ENCODE measurements around the gene LDB3.

LDB3 gene

DNA sequence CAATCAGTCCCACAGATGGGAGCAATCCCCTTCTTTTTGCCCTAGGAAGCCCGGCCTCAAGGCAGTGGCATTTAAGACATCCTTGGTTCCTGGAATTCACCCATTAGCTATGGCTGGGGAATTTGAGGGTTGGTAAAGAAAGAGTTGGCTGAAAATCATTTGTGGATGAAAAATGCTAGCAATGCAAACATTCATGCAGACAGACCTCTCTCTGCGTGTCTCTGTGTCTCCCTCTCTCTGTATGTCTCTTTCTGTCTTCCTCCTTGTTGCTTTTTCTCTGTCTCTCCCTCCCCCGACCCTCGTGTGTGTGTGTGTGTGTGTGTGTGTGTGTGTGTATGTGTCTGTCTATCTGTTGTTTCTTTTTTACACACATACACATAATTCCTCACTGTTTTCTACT, 19.4 kb downstream of the LDB3 start:
- DNase-seq = no peak

DNA sequence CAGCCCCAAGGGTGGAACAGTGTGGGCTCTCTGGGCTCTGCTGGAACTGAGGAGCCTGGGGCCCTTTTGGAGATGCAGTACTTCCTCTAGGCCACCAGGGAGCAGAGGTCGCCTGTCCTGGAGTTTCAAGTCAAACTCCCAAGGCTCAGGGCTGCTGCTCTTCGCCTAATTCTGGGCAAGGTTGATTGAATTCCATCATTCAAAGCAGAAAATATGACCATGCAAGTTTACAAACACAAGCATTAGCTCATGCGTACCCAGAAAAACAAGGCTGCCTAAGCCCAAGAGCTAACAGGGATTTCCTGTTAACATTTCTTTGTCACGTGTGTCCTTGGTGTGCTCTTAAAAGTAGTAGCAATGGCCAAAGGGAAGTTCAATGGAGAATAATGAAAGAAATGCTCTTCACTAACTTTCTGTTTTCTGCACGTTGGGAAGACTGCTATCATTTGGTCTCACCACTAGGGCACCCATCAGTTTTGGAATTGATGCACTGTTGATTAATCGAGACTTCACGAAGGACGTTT, 20.1 kb downstream of the LDB3 start:
- DNase-seq = peak; percentile 73

DNA sequence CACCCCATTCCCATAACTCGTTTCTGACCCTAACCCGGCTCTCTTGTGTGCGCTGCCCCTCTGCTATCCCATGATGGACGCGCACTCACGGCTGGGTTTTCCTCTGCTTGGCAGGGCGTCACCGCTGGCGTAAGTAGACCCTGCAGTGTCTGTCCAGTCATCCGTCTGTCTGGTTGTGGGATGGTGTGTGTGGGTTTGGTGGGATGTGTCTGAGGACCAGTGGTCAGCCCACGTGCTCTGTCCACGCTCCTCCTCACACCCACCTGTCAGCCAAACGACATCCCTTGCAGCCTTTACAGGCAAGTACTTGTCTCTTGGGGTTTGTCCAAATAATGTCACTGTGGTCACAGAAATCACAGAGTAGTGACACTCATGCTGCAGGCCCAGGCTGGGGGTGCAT, 20.8 kb downstream of the LDB3 start:
- no peak for DNase-seq

DNA sequence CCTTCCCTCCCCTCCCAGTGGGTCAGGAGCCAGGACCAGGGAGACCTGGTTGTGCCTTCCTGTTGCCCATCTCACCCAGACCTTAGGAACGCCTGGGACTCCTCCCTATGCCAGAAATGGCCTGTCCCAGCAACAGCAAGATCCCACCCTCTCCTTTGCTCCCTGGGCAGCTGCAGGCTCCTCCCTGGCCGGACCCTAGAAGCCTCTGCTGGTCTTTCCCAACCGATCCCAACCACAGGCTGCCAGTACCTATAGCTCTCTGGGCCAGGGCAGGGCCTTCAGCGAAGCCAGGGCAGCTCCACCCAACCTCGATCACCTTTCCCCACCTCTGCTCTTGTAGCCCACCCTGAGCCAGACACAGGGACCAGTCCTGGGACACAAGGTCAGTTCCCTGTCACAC, 21.9 kb downstream of the LDB3 start:
- DNase-seq = no peak

DNA sequence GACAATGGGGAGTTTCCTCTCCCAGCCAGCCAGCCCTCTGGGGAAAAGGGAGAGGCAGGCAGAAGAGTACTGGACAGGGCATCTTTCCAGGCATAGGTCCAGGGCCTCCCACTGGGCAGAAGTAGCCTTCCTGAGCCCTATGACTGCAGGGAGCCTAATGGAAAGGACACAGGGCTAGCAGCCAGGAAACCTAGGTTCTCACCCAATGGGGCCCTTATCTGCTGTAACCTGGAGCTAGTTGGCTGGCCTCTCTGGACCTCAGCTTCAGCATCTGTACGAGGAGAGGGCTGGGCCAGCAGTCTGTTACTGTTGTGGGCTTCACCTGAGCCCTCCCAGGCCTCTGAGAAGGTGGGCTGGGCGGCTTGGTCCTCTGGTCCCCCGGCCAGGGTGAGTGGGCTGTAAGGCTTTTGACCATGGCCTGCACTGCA, 22.4 kb downstream of the LDB3 start:
- no peak for DNase-seq

DNA sequence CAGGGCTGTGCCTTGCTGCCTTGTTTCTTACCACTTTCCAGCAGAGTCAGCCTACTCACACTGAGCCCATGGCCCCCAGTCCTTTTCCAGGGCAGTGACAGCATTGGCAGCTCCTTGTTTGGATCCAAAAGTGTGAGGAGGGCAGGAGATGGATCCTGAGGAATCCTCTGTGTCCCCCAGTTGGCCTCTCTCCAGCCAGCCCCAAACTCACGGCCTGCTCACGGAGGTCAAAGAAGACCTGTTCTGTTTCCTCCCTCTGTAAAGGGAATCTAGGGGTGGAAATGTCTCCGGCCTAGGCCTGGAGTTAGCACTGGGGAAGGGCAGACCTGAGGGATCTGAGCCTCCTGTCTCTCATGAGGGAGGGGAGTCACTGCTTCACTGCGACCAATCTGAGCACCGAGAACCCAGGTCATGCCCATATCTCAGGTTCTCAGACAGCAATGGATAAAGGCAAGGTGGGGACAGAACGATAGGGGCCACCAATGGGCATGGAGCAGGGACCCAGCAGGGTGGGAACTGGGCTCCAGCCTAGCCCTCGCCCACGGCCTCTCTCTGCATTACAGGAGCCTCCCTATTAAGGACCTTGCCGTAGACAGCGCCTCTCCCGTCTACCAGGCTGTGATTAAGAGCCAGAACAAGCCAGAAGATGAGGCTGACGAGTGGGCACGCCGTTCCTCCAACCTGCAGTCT, 23.2 kb downstream of the LDB3 start:
- DNase-seq = no peak

DNA sequence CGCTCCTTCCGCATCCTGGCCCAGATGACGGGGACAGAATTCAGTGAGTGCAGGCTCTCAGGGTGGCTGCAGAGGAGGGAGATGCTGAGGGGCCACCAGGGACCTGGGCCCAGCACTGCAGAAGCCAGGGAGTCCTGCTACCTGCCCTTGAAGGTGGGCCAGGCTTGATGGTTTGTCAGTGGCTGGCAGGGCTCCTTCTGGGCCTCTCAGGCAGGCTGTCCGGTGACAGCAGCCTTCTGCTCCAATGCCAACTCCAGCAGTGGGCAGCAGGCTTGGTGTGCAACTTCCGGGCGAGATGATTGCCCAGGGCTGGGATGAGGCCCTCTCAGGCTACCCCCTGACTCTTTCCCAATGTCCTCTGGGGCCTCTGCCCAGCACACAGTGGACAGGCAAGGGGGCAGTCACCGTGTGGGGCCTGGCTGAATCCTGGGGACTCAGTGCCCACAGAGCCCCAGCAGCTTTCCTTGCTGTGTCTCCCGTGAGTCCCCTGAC, 23.8 kb downstream of the LDB3 start:
- no peak for DNase-seq

DNA sequence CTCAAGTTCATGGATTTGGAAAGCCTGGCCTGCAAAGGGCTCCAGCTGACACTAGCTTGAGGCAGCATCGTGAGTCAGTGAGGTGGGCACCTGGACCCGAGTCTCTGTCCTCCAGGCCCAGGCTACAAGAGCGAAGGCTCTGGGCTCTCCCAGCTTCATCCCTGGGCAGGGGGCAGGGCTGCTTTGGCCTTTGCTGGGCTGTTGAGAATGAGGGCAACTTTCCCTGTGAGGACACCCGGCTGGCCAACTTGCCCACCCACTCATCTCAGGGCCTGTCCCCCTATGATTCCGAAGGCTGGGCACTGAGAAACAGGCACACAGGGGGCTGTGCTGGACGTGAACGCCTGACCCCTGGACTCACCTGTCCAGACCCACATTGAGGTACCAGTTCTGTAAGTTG, 24.4 kb downstream of the LDB3 start:
- no peak for DNase-seq

DNA sequence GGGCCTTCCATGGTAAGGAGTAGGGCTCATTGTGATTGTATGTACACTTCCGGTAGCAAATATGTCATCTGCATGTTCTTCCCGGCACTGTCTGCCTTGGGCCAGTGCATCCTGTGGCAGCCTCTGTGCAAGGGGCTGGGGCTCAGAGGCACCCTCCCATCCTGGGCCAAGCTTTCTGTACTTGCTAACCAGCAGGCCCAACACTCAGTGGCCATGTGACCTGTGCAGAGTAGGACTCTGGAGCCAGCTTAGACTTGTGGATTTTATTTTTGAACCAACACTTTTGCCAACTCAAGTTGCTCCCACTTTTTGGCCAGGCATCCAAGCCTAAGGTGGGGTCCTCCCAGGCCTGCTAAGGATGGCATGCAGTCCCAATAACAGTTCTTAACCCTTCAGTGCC, 25.0 kb downstream of the LDB3 start:
- no peak for DNase-seq

DNA sequence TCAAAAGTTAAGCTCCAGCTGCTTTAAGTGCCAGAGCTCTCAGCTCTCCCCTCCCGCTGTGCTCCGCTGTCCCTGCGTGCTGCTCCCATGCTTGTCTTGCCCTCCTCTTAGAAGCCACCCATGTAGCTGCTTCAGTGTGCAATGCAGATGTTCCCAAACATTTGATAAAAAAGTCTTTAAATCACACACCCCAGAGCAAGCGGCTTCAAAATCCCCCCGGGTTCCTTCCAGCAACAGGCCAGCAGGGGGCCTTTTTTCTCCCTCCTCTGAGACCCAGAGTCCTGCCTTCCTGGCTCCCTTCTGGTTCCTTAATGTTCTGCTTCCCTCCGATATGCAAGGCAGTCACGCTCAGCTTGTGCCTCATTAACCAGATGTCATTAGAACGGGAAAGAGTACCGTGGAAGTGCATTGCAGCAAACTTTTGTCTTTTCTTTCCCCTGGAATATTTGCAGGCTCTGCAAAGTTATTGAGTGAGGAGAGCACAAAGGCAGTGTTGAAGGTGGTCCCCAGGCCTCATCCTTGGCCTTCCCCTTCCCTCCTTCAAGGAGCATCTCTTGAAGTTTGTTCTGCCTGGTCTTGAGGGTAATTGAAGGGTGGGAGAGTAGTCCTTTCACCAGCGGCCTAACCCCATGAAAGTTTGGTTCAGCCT, 25.5 kb downstream of the LDB3 start:
- peak; percentile 78 for DNase-seq

DNA sequence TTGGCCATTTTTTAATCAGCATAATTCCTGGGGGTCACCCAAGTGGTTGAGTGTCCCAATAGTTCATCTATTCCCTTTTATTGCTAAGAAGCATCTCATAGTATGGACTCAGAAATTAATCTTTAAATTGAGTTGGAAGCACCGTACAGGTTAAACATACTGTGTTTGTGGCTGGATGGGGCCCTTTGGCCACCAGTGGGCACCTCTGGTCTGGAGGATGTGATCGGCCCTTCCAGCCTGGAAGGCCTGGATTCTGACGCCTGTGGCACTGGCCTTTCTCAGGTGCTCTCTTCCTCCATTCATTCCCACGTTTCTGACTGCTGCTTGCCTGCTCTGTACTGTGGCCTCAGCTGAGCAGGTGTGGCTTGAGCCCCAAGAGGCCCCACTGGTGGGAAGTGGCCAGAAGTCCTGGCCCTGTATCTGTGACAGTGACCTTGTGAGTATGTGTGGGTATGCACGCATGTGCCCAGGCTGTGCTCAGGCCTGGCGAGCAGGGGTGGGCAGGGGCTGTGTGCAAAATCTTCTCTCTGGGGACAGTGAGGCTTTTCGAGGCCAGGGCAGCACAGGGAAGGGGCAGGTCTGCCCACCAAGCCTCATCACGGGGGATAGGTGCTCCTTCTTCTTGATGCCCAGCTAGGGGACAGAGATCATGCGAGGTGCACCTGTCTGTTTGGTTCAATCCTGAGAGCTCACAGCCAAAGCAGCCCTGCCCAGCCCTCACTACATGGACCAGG, 30.1 kb downstream of the LDB3 start:
- no peak for DNase-seq

DNA sequence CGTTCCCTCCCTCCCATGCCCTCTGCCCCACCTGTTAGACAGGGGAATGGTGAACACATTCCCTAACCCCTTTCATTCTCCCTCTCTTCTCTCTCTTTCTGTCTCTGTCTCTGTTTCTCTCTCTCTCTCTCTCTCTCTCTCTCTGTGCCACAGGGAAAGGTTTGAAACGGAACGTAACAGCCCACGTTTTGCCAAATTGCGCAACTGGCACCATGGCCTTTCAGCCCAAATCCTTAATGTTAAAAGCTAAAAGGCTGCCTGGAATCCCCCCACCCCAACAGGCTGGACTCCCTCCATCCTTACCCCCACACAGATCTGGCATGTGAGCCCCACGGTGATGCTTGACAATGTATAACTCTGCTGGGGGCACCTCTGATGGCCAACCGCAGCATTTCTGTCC, 30.8 kb downstream of the LDB3 start:
- DNase-seq = no peak

DNA sequence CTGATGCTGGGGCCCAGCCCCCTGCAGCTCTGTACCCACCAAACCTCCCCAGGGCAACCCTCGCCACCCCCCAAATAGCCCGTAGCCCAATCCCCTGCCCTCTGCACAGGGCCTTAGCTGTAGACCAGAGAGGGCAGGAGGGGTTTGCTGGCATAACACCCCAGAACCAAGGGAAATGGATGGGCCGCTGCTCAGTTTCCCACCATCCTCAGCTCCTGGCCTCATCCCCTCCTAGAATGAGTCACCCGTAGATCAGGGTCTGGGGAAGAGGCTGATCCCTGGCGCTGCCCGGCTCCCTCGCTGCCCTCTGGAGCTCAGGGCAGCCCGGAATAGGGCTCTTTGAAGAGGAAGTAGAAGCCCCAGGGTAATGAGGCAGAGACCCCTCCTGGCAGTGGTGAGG, 31.2 kb downstream of the LDB3 start:
- DNase-seq = no peak

DNA sequence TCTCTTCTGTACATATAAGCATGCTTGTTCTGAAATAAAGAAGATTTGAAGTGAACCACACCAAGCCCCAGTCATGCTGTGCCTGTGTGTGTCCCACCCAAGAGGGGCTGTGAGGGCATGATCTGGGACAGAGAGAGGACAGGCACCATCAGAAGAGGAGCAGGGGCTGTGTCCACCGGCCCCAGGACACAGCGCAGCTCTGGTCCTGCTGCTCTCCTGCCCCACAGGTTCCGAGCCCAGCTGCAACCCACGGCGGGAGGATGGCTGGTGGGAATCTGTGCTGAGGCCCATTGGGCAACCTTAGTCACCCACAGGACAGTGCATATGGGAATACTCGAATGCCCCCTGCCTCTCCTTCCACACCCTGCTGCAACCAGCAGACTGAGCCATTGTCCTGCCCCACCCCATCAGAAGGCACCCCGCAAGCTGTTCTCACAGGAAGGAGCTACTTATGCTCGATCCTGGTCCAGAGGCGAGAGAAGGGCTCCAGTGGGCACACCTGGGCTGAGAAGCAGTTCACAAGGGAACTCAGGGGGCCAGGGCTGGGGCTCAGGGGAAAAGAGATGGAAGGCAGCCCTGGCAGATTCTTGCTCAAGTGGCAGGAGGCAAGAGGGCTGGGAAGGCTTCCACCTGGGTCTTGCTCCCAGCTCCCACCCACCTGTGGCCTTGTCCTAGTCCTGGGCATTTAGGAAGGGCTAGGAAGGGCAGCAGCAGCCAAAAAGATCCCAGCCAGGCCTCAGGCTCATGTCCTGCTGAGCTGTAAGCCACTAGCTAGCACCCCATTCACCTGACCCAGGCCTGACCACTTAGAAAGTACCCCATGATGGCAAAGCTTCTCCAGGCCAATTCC, 31.9 kb downstream of the LDB3 start:
- peak; percentile 13 for DNase-seq

DNA sequence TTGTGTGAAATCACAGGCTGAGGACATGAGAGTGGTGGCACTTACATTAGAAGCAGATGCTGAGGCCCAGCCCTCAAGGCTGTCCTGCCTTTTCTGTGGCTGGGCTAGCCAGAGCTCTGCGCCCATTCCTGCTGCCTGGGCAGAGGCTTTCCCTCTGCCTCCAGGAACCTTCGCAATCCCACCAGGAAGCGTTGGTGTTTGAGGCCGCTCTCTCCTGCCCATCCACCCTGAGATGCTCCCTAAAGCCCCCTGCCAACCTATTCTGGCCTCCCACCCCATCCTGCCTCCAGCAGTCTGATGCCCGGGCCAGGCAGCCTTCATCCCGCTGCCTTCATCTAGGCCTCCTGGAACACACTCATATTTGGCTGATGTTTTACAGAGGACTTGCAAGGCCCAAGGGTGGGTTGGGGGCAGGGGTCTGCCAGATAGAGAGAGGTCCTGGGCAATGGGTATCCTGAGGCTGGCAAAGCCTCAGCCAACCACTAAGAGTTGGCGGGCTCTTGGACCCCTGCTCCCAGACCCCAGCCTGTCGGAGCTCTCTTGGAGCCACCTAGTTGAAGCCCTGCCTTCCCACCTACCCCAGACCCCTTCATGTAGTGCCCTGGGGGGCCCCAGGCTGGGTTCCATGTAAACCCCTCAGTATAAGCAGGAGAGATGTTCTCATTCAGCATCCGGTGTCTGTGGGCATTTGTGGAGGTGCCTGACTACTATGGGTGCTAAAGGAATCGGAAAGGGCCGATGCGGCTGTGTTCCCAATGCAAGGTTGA, 32.7 kb downstream of the LDB3 start:
- no peak for DNase-seq

DNA sequence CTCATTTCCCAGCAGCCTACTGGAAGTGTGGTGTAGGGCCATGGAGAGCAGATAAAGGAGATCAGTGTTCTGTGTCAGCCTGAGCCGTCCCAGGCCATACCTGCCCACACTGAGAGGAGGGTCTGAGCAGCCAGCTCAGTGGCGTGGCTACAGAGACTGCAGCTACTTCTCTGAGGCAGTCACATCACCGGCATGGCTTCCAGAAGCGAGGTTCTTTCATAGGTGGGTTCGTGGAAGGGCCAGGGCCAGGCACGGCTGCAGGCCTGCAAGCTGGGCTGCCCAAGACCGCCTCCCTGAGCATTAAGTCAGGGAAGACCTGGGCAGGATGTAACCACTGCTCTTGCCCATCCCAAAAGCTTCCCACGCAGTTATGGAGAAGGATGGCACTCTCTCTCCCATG, 34.9 kb downstream of the LDB3 start:
- DNase-seq = no peak

DNA sequence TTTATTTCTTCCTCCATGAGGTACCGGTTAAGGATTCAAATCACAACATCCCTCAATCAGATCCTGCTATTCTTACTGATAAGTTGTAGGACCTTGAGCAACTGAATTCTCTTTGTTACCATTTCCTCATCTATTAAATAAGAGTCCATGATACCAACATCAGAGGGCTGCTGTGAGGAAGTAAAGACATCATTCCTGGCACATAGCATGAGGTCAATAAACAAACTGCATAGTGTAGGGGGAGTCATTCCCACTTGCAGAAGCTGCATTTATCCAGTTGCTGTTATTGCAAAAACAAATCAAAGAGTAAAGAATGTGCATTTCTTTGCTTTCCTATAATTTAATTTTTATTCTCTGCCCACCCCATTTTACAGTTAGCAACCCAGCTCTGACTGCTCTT, 36.8 kb downstream of the LDB3 start:
- no peak for DNase-seq

DNA sequence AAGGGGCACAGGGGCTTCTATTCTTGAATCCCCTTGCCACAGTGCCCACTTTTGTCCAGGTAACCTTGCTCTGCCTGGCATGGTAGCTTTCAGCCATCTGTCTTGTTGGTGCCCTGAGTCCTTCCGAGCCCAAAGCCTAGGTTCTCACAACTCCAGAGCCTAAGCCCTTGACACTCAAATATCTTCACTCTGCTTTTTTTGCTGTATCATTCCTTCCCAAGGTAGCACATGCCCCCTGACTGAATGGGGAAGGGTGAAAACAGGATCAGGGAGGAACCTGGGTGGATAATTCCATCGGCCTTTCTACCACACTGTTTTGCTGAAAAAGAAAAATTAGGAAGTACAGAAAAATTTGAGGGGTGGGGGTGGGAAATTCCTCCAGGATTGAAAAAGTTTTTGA, 37.6 kb downstream of the LDB3 start:
- no peak for DNase-seq

DNA sequence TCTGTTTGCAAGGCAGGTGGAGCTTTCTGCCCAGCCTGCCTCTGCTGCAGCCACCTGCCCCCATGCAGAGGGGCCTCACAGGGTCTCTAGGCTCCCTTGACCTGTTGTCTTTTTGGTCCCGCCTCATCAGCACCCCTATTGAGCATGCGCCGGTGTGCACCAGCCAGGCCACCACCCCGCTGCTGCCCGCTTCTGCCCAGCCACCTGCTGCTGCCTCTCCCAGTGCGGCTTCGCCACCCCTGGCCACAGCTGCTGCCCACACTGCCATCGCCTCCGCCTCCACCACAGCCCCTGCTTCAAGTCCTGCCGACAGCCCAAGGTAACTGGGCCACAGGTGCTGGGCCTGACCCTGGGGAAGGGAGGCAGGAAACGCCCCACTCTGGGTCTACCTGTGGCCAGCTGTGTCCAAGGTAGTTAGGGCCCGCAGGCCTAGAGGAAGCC, 38.1 kb downstream of the LDB3 start:
- no peak for DNase-seq

DNA sequence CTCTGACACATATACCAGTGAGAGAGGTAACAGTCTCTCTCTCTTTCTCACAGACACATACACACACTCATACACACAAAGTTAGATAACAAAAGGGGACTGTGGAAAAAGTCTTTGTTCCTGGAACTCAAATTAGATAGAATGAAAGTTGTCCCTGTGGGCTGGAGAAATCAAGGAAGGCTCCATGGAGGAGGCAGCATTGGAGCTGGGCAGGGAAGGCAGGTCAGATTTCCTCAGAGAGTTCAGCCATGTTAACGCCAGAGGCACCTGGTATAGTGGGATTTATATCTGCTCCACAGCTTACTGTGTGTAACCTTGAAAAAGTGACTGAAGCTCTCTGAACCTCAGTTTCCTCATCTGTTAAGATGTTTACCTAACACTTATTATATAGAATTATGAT, 38.7 kb downstream of the LDB3 start:
- DNase-seq = no peak

DNA sequence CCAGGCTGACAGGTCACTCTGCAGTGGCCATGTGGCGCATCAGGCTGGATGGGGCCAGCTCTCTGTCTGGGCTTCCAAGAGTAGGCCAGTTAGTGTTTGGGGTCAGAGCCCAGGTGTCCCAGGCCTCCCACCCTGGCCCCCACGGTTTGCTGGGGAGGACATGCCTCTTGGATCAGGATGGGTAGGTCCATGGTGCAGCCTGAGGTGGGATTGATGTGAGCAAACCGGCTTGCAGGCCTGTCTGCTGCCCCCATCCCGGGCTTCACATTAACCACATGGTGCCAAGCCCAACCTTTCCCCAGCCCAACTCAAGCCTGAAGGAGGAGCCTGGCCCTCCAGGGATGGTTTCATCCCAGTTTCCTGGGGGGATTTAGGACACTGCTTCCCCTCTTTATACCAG, 39.2 kb downstream of the LDB3 start:
- no peak for DNase-seq
